GM19455 (cell line): ENCODE measurements around the gene KCNQ1.

ENCODE experiments used
- ATAC-seq: cut with Tn5 transposase; IDR thresholded peaks from one replicate; pipeline ENCODE4 v1.9.1; 2021; ENCODE audit not compliant: unreplicated experiment

KCNQ1 gene

GRCh38 chr11:2739531-2740274 is 294.9 kb downstream of the KCNQ1 start:
- ATAC-seq = no peak

DNA sequence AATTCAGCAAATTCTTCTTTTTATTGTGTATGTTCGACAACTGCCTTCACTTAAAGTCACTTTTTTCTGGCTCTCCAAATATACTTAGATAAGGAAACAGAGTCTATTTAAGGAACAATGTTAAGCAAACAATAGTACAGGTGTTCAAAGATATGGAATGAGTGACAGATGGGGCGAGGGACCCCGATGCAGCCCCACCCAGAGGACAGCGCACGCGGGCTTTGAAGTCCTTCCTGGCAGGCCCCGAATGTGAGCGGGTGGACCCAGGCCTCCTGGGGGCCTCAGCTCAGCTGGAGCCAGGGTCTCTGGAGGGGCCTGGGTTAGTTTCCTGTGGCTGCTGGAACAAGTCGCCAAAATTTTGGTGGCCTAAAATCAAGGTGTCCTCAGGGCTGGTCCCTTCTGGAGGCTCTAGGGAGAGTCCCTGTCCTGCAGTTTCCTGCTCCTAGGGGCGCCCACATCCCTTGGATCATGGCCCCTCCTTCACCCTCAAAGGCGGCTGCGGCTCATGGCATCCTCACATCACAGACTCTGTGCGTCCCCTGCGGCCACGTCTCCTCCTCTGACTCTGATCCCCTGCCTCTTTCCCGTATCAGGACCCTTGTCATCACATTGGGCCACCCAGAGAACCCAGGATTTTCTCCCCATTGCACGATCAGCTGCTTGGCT is 295.6 kb downstream of the KCNQ1 start:
- no peak for ATAC-seq

DNA sequence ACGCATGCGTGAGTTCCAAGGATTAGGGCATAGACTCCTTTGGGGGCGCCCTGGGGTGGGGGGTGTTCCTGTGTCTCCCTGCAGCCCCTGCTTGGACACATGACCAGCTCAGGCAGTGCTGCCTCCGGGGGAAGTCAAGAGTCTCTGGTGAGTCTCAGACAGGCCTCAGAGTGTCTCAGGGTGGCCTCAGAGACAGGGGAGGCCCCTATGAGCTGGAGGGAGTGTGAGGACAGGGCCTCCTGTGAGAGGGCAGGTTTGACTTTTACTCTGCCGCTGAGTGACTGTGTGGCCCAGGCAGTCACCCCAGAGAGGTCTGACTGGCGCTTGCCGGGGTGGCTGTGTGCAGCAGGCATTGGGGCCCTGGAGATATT is 296.2 kb downstream of the KCNQ1 start:
- ATAC-seq = no peak

- ATAC-seq = no peak
Observed at GRCh38 chr11:2741377-2742131, 296.7 kb downstream of the KCNQ1 start.

DNA sequence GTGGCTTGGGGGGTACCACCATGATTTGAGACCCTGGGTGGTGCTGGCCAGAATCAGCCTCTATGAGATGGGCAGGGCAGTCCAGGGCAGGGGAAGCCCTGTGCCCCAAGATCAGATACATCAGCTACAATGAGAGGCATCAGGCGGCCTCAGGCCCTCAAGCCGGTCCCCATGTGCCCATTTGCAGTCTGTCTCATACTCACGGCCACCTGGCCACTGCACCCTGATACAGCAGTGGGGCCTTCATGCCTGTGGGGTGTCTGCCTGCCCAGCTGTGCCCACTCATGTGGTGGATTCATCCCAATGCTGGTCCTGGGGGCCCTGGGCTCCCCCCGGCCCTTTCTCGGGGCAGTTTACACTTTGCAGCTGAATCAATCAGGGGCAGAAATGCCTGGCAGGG is 297.4 kb downstream of the KCNQ1 start:
- ATAC-seq = no peak

DNA sequence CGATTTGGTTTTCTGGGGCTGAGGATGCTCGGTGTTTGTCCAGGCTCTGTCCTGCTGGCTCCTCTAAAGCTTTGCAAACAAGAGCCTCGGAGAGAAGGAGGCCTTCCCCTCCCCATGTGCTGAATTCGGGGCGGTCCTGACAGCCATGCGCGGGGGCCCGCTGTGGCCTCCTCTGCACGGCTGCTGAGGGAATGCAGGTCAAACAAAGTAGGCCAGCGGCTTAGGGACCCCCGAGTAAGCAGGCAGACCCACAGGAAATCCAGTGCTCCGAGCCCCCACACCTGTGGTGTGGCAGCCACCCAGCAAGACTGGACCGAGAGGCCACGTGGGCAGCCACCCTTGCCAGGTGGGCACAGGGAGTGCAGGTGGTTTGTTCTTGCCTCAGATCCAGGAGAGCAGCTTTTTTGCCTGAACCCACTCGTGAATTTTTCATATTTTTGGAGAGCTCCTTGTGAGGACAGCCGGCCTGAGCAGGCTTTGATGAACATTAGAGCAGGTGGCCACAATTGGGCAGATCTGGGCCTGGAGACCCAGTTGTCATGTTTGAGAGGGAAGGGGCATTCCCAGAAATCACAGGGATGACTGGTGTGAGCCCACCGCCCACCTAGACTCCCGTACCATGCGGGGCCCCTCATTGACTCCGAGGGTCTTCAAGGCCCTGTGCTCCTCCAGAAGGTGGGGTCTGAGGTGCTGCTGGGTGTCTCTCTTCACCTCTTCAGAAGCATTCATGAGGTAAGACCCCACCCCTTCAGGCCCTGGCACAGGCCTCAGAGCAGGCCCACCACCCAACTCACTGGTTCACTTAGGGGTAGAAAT is 298.0 kb downstream of the KCNQ1 start:
- no peak for ATAC-seq

DNA sequence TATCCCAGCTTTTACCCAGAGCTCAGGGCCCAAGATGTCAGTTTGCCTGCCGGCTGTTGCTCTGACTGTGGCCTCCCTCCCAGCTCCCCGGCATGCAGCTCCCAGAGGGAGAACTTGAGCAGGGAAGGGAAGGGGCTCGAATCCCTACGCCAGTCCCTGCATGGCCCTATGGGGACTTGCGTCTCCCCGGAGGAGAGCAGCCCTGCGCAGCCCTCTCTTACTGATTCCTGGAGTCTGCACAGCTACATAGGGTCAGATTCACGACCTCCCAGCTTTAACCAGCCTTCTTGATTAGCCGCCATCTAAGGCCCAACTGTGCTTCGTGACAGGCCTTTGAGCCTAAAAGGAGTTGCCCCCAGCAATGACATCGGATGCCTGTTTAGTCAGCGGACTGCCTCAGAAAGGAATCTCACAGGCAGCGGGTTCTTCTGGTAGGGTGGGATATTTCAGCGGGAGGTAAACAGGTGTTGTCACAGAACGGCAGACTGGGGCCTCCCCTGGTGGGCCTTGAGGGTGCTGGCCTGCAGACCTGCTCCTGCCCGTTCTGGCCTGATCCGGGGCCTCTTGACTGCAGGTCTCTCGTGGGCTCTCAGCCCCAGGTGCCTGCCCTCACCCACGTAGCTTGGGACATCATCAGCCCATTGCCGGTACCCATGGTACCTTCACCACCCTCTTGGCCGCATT is 298.8 kb downstream of the KCNQ1 start:
- no peak for ATAC-seq

DNA sequence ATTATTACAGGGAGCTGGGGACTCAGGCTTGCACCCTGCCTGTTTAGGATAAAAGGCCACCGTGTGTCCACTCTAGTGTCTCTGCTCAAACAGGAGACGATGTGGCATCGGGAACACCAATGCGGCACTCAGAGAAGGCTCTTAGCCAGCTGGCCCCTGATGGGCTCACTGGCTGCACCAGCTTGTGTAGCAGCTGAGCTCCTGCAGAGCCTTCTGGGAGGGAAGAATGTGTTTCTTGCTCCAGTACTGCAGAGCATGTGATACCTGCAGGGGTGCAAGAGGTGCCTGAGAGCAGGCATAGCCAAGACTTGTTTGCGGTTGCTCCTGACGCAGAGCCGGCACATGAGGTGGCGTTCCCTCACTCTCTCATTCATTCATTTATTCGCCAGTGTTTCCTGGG is 299.4 kb downstream of the KCNQ1 start:
- ATAC-seq = no peak

- ATAC-seq = no peak
Observed at GRCh38 chr11:2745511-2745910, 300.7 kb downstream of the KCNQ1 start.

DNA sequence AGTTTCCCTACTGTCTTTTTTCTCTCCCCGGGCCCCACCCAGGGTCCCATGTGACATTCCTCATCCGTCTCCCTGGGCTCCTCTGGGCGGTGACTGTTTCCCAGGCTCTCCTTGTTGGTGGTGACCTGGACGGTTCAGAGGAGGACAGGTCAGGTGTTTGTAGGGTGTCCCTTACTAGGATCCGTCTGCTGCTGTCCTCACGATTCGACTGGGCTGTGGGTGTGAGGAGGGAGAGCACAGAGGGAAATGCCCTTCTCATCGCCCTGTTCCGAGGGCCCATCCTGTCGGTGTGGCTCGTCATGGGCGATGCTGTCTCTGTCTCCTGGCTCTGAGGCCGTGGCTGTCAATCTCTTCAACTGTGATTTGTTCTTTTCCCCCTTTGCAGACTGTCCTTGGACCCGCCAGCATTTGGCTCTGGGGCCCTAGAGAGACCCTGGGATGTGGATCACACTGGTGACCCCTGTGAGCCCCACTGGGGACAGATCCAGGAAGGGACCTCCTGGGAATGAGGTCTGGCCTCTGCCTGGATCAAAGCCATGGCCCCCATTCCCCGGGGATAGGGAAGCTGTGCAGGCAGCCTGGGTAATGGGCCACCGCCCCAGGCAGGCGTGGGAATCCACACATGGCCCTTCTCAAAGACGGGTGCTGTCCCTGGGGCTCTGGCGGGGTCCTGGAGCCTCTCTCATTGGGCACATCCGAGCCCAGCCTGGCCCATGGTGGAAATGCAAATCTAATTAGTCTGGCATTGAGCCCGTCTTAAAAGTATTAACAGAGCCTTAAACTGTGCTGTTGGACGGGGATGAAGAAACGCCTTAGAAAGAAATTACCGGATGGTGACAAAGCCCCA is 301.8 kb downstream of the KCNQ1 start:
- no peak for ATAC-seq

DNA sequence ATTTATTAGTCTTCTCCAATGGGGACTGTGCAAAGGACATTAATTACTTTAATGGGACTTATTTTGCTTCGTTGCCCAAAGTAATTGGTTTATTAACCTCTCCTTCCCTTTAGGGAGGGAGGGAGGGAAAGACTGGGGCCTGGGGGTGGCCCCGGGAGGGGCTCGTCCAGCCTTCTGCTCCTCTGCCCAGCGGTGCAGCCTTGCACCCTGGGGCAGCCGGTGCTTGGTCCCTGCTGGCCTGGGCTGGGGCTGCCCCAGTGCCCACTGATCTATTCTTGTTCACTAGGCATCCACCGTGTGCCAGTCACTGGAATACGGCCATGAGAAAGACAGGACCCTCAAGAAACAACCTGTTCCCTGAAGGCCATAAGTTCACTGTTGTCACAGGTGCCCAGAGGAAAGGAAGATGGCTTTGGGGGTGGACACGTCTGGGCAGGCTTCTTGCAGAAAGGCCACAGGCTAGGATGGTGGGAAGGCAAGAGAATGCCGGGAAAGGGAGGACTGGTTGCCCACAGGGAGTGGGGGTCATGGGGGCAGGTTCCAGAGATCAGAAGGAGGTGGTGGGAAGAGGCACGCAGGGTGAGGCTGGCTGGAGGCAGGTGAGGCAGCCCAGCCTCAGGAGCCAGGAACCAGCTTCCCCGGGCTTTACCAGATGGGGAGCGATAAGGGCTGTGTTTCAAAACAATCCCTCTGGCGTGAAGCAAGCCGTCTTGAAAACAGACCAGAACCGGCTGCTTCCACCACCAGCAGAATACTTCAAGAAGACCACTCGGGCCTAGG is 302.6 kb downstream of the KCNQ1 start:
- no peak for ATAC-seq

DNA sequence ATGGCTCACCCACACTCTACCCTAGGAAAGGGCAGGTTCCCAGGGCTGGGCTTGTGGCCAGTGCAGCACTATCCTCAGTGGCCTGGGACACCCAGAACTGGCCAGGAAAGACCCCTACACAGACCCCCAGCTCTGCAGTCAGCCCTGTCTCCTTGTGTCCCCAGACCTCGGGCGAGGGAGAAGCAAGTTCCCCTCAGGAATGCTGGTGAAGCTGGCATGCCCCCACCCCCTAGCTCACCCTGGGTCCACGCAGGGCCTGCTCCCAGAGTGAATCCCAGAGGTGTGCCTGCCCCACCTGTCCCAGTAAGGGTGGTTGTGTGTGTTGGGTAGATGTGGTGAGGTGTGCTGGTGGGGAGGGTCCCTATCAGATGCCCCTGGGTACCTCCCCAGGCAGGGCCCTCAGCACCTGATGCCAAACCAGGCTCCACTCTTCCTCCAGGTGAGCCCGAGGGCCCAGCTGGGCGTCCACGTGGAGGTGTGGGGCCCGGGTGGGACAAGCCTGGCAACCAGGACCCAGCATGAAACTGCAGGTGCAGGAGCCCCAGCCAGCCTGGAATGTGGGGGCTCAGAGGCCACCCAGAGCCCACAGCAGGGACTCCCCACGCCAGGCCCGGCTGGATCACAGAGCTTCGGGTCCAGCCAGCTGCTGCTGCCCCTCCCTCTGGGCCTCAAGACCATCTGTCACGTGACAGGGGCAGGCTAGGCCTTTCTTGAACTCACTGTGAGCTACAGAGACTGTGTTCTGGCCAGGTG is 303.4 kb downstream of the KCNQ1 start:
- ATAC-seq = no peak

GRCh38 chr11:2748814-2749554 is 304.2 kb downstream of the KCNQ1 start:
- no peak for ATAC-seq

GRCh38 chr11:2750101-2750681 is 305.4 kb downstream of the KCNQ1 start:
- no peak for ATAC-seq

DNA sequence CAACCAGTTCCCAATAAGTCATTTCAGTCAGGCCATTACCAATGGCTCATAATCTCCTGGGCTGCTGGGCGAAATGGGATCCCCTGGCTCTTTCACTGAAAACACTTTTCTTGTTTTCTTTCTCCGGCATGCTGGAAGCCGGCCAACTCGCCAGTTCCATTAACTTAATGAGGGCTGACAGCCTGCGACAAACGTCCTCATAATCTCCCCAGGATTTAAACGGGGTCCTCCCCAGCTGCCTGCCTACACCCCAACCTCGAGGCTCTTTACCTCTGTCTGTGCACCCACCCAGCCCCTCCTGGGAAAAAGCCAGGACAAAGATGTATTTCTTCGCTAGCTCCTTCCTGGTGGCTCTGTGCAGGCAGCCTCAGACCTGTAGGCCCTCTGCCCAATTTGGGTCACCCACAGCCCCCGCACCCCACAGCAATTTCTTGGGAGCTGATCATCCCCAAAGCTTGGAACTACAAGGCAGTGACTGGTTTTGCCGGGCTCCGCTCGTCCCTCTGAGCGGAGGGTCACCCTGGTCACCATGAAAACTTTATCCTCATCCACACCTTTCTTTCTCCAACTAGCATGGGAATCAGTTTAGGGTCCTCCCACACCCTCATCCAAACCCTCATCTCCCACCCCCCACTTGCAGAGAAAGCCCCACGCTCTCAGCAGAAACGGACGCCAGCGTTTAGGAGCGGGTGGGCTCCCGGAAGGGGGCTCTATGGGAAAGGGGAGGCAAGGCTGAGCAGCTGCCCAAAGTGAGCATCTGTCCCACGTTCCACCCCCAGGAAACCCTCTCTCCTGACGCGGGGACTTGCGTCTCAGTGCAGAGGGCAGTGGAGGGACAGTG is 306.1 kb downstream of the KCNQ1 start:
- no peak for ATAC-seq

GRCh38 chr11:2751523-2752203 is 306.9 kb downstream of the KCNQ1 start:
- ATAC-seq = no peak
